ENCODE data around the gene NINJ2.

DNA sequence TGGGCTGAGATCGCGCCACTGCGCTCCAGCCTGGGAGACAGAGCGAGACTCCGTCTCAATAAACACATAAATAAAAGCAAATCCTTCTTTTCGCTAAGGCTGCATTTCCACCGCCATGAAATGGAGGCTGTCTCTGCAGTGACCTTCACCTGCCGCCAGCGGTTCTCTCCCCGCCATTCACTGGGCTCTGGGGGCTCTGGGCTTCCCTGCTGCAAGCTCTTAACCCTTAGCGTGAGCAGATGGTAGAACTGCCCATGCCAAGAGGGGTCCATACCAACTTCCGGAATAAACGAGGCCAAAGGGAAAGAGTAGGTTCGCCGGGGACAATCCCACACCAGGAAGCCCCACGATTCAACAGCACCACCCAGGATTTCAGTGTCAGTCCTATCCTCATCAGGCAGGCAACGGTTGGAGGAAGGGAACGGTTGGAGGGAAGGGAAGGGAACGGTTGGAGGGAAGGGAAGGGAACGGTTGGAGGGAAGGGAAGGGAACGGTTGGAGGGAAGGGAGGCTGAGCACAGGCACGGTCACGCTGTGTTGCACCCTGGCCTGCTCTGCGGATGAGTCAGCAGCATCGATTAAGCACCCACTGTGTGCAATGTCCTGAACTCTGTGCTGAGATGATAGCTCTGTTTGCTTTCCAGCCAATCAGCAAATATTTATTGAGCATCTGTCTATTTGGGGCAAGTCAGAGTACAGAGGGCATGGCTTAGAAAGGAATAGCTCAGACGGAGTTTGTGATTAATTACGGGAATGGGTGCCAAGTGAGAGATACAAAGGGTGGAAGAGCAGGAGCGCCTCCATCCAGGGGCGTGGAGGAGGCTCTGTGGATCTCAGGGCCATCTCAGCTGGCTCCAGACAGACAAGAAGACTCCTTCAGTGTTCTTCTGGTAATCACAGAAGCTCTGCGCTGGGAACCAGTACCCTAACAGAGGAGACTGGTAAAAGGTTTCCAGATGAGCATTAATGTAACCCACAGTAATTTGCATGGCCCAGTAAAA is 77.9 kb downstream of the NINJ2 start:
- TF ChIP-seq, protein P1, sequence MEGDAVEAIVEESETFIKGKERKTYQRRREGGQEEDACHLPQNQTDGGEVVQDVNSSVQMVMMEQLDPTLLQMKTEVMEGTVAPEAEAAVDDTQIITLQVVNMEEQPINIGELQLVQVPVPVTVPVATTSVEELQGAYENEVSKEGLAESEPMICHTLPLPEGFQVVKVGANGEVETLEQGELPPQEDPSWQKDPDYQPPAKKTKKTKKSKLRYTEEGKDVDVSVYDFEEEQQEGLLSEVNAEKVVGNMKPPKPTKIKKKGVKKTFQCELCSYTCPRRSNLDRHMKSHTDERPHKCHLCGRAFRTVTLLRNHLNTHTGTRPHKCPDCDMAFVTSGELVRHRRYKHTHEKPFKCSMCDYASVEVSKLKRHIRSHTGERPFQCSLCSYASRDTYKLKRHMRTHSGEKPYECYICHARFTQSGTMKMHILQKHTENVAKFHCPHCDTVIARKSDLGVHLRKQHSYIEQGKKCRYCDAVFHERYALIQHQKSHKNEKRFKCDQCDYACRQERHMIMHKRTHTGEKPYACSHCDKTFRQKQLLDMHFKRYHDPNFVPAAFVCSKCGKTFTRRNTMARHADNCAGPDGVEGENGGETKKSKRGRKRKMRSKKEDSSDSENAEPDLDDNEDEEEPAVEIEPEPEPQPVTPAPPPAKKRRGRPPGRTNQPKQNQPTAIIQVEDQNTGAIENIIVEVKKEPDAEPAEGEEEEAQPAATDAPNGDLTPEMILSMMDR (IDR thresholded peaks at IDR 0.05) = no peak
- TF ChIP-seq POLR2A (IDR thresholded peaks at IDR 0.05) = no peak

All from esophagus squamous epithelium (tissue), 4 donors.